Dendritic cell treated with granulocyte-macrophage colony-stimulating factor and Interleukin-4, amounts not matched to agents 40 ng/mL and 50 ng/mL, for 4 days (primary cell): ENCODE data around the gene ACTRT2.

ENCODE experiments used
- H3K27ac Mint-ChIP-seq: one replicate; pipeline ENCODE4 v1.8.0; 2022; ENCODE audit warnings: mild to moderate bottlenecking, mixed read lengths
- H3K27me3 Mint-ChIP-seq: one replicate; pipeline ENCODE4 v1.8.0; 2022; ENCODE audit warnings: mild to moderate bottlenecking, mixed read lengths
- H3K36me3 Mint-ChIP-seq: one replicate; pipeline ENCODE4 v1.8.0; 2022; ENCODE audit warnings: low read depth, mixed read lengths
- H3K4me1 Mint-ChIP-seq: one replicate; pipeline ENCODE4 v1.8.0; 2022; ENCODE audit warnings: low read depth, mixed read lengths
- H3K4me3 Mint-ChIP-seq: one replicate; pipeline ENCODE4 v1.8.0; 2022; ENCODE audit warnings: mild to moderate bottlenecking, moderate library complexity, mixed read lengths
- H3K9me3 Mint-ChIP-seq: one replicate; pipeline ENCODE4 v1.8.0; 2022; ENCODE audit warnings: mixed read lengths
- intact Hi-C: fragments of 100-400 bp; cut with micrococcal nuclease; formaldehyde crosslinking; loops from one replicate; pipeline ENCODE4 v1.15.0; 2022

Gene ACTRT2

DNA sequence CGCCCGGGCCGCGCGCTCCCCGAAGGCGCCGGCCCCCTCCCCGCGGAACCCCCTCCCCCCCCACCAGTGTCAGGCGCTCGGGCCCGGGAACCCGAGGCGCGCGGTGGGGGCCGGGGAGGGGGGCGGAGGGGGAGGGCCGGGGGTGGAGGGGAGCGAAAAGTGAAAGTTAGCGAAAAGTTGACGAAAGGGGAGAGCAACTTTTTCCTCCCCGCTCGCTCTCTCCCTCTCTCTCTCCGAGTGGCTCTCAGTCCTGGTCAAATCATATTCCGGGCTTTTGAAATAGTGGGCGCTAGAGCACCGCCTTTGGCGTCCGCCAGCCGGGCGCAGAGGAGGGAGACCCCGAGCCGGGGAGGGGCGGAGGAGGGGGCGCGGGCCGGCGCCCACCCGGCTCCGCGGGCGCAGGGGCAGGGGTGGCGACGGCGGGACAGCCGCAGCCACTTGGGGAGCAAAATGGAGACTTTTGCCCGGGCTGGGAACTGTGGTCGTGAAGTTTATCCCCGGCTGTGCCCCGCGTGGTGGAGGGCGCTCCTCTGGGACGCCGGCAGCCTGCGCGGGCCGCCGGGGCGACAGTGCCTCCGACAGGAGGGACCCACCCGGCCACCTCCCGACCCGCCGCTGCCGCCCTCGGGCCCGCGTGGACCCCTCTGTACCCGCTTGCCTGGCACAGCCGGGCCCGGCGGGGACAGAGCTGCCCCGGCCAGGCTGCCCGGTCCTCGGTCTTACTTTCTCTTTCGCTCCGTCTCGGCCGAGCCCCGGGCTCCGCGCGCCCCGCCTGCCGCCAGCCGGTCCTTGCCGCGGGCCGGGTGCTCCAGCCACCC is 48.4 kb downstream of the ACTRT2 start:
- H3K4me3 Mint-ChIP-seq = peak overlapping the region; percentile 53
- intact Hi-C loops = no loop called here
- H3K4me1 Mint-ChIP-seq = no peaks in the 10 kb centered on the region
- no peaks in the 10 kb centered on the region for H3K9me3 Mint-ChIP-seq
- H3K27me3 Mint-ChIP-seq = peaks cover 74% of the 10 kb centered on the region
- H3K27ac Mint-ChIP-seq = no peak overlapping the region
- H3K36me3 Mint-ChIP-seq = no peaks in the 10 kb centered on the region

DNA sequence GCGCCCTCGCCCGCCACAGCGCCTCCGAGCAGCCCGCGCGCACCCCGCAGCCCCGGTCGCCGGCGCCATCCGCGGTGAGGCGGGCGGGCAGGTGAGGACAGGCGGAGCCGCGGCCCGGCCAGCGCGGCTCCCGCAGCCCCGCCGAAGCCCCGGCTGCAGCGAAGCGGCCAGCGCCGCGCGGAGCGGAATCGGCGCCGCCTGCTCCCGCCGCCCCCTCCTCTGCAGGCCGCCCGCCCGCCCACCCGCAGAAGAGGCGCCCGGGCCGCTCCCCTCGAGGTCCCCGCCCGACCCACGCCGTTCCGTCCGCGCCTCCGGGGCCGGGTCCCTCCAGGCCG is 49.0 kb downstream of the ACTRT2 start:
- Mint-ChIP-seq H3K36me3 (no peaks in the 10 kb centered on the region), H3K9me3 (no peaks in the 10 kb centered on the region)
- intact Hi-C loops = no loop called here

DNA sequence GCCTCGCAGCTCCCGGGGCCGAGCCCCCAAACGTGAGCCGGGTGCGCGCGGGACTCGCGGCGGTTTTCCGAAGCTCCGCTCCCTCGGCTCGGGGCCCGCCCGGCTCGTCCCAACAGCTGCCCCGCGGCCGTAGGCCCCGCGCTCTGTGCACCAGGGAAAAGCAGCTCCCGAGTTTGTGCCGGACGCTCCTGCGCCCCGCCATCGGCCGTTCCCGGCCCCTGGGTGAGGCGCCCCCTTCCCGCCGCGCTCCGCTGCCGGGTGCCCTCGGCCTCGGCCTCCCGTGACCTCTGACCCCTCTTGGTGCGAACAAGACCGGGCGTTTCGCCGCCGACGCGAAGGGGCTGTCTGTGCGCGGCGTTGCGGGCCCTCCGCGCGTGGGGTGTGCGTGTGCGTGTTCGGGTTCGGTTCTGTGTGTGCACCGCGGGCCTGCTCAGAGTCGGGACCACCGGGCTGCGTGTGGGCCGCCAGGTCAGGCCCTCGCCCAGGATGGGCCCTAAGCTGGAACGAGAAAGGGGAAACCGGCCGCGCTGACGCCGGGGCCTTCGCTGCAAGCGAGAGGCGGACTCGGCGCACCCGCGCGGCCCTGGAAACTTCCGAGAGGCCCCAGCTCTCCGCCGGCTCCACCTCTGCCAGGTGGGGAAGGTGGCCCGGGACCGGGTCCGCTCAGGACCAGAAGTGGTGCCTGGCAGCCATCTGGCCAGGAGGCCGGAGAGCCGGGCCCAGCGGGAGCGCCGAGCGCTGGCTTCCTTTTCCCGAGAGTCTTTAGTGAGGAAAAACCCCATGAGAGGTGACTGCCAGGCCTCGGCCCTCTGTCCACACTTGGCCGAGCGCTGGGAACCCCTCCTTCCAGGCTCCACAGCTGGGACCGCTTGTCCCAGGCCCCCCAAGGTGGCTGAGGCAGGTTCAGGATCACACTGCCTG is 49.6 kb downstream of the ACTRT2 start:
- Mint-ChIP-seq H3K27me3 (peaks cover 78% of the 10 kb centered on the region), H3K27ac (no peak overlapping the region), H3K36me3 (no peaks in the 10 kb centered on the region), H3K4me3 (peak overlapping the region; percentile 44), H3K9me3 (no peaks in the 10 kb centered on the region), H3K4me1 (no peaks in the 10 kb centered on the region)
- intact Hi-C loops = no loop called here

More for the DNA sequence above, 49.0 kb downstream of the ACTRT2 start:
- no peaks in the 10 kb centered on the region for H3K4me1 Mint-ChIP-seq
- no peak overlapping the region for H3K4me3 Mint-ChIP-seq
- no peak overlapping the region for H3K27ac Mint-ChIP-seq
- H3K27me3 Mint-ChIP-seq = peaks cover 76% of the 10 kb centered on the region

DNA sequence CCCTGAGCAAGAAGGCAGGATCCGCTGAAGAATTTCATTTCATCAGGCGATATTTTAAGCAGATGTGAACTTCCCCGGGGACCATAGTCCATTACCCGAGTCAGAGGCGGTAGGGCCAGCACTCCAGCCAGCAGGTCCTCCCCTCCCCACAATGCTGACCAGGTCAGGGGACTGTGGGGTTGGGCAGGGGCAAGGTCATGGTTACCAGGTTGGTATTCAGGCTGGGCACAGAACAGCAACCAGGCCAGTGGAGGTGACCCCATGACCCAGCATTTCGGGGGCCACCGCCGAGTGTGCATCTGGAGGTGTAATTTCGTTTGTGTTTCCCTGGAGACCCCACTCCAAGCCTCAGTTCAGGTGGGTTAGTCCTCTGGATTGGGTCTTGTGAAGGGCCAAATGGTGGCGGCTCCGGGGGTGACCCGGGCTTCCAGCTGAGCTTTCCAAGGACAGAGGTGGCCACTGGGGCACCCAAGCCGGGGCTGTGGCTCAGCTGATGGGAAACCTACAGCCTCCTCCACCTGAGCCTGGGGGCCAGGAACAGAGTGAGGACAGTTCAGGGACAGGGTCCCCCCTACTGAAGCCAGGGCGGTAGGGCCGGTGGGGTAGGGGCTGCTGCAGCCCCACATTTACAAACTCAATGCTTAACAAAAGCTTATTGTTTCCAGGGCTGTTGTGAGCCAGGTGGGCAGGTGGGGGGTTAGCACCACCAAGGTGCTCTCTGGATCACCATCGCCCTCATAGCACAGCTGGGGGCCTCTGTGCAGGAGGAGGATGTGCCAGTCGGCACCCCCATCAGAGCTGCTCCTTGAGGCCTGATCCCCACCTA is 50.5 kb downstream of the ACTRT2 start:
- Mint-ChIP-seq H3K4me3 (no peak overlapping the region), H3K27ac (no peak overlapping the region), H3K36me3 (no peaks in the 10 kb centered on the region), H3K27me3 (peaks cover 76% of the 10 kb centered on the region), H3K4me1 (no peaks in the 10 kb centered on the region), H3K9me3 (no peaks in the 10 kb centered on the region)
- intact Hi-C loops = no loop called here
